H1 (cell line): ENCODE measurements around the gene ALG5. TPM values are rescaled to one million over a fixed set of nuclear protein-coding genes. Genes with fewer than 3 reads are reported as not detected.

ENCODE experiments used
- CTCF ChIA-PET: fragments of 300-600 bp; sonication (Branson Sonifier 250); formaldehyde crosslinking; loops from one replicate; lab custom pipeline; 2021; ENCODE audit not compliant: partially characterized antibody; lab: Charles Lee
- POLR2A ChIA-PET: fragments of 300-600 bp; sonication (Branson Sonifier 250); formaldehyde crosslinking; loops from one replicate; lab custom pipeline; 2021; ENCODE audit warnings: inconsistent platforms; ENCODE audit not compliant: partially characterized antibody; lab: Charles Lee
- DNase-seq, 2 experiments: peaks; one replicate each; pipeline versions ENCODE4 v3.0.0 to v3.0.0-alpha.2; 2010 to 2022; ENCODE audit warnings: low spot score in 2 of 2, low read depth in 1 of 2, mixed read lengths in 1 of 2
- FAIRE-seq: peaks from 2 replicates; lab custom pipeline; 2011; peaks lifted over from hg19 to GRCh38; lab: Jason Lieb, UNC
- H2AFZ ChIP-seq: 2 replicates; pipeline ENCODE4 v1.8.1; 2012; ENCODE audit warnings: low read length, inconsistent platforms
- H2AK5ac ChIP-seq: 2 replicates; pipeline ENCODE4 v1.6.1; 2013; ENCODE audit warnings: low read depth, low read length
- H2BK120ac ChIP-seq: replicated peaks from 2 replicates; pipeline ENCODE3; 2013; ENCODE audit warnings: low read depth, low read length, inconsistent platforms
- H2BK12ac ChIP-seq: 2 replicates; pipeline ENCODE4 v1.6.1; 2013; ENCODE audit warnings: low read depth, low read length
- H2BK15ac ChIP-seq: 2 replicates; pipeline ENCODE4 v1.6.1; 2013; ENCODE audit warnings: low read length
- H2BK20ac ChIP-seq: 2 replicates; pipeline ENCODE4 v1.6.1; 2013; ENCODE audit warnings: low read length
- H2BK5ac ChIP-seq: 2 replicates; pipeline ENCODE4 v1.6.1; 2013; ENCODE audit warnings: low read depth, low read length
- H3K14ac ChIP-seq: 2 replicates; pipeline ENCODE4 v1.6.1; 2013; ENCODE audit warnings: inconsistent platforms; ENCODE audit not compliant: insufficient read length
- H3K18ac ChIP-seq: 2 replicates; pipeline ENCODE4 v1.6.1; 2013; ENCODE audit warnings: low read length; ENCODE audit errors: extremely low read depth
- H3K23ac ChIP-seq: 2 replicates; pipeline ENCODE4 v1.6.1; 2013; ENCODE audit warnings: inconsistent platforms; ENCODE audit not compliant: insufficient read length
- H3K23me2 ChIP-seq: 2 replicates; pipeline ENCODE4 v1.6.1; 2013; ENCODE audit warnings: low read depth, low read length
- H3K27ac ChIP-seq: 2 replicates; pipeline ENCODE4 v1.6.1; 2011; ENCODE audit warnings: low read depth, low read length, inconsistent platforms
- H3K27me3 ChIP-seq, 4 experiments: replicated peaks in 1 of 4; 1 replicate in 1 of 4; 2 replicates in 3 of 4; pipeline versions ENCODE4 v1.6.1 to v1.8.1; 2011 to 2013; ENCODE audit warnings: low read length in 3 of 4, mild to moderate bottlenecking in 3 of 4, inconsistent platforms in 2 of 4, mixed read lengths in 2 of 4, moderate library complexity in 1 of 4; ENCODE audit not compliant: control insufficient read depth in 3 of 4, insufficient read depth in 3 of 4; ENCODE audit errors: extremely low read depth in 1 of 4
- H3K36me3 ChIP-seq, 4 experiments: 2 replicates each; pipeline versions ENCODE4 v1.6.1 to v1.8.1; 2011 to 2013; ENCODE audit warnings: mild to moderate bottlenecking in 4 of 4, low read length in 3 of 4, moderate library complexity in 2 of 4, control low read depth in 1 of 4, inconsistent platforms in 1 of 4; ENCODE audit not compliant: insufficient read depth in 4 of 4, control insufficient read depth in 2 of 4
- H3K4ac ChIP-seq: replicated peaks from 2 replicates; pipeline ENCODE3; 2013; ENCODE audit warnings: low read length, low read depth, mixed read lengths, inconsistent platforms; ENCODE audit not compliant: insufficient read length
- H3K4me1 ChIP-seq, 4 experiments: replicated peaks in 1 of 4; 1 replicate in 1 of 4; 2 replicates in 3 of 4; pipeline versions ENCODE4 v1.6.1 to v1.8.1; 2011 to 2013; ENCODE audit warnings: low read length in 3 of 4, inconsistent platforms in 2 of 4, mixed read lengths in 1 of 4; ENCODE audit not compliant: insufficient read depth in 4 of 4, control insufficient read depth in 3 of 4
- H3K4me2 ChIP-seq, 2 experiments: 2 replicates each; pipeline versions ENCODE4 v1.6.1 to v1.8.1; 2011 to 2013; ENCODE audit warnings: low read depth in 2 of 2, low read length in 2 of 2, control low read depth in 1 of 2, inconsistent platforms in 1 of 2, mild to moderate bottlenecking in 1 of 2; ENCODE audit not compliant: insufficient read depth in 1 of 2
- H3K4me3 ChIP-seq, 4 experiments: fragments of 200-600, 300-600 bp in 1 of 4; sonication (generic), shearing (Covaris generic), sonication (Bioruptor Twin) in 1 of 4; 2 replicates each; pipeline versions ENCODE4 v1.5.1 to v1.8.1; 2011 to 2016; ENCODE audit warnings: low read length in 4 of 4, low read depth in 3 of 4, control low read depth in 2 of 4, inconsistent platforms in 2 of 4, mild to moderate bottlenecking in 2 of 4, mixed read lengths in 1 of 4, moderate library complexity in 1 of 4; ENCODE audit not compliant: insufficient read depth in 2 of 4; ENCODE audit errors: extremely low read depth in 1 of 4
- H3K56ac ChIP-seq: replicated peaks from 2 replicates; pipeline ENCODE3; 2013; ENCODE audit warnings: low read depth, mild to moderate bottlenecking, mixed read lengths, low read length, inconsistent platforms; ENCODE audit not compliant: insufficient read length
- H3K79me1 ChIP-seq: 2 replicates; pipeline ENCODE4 v1.6.1; 2013; ENCODE audit warnings: low read depth, low read length, control low read depth
- H3K79me2 ChIP-seq, 2 experiments: 2 replicates each; pipeline versions ENCODE4 v1.6.1 to v1.8.1; 2012 to 2013; ENCODE audit warnings: low read length in 2 of 2, mild to moderate bottlenecking in 2 of 2, inconsistent platforms in 1 of 2; ENCODE audit not compliant: insufficient read depth in 2 of 2, control insufficient read depth in 1 of 2
- H3K9ac ChIP-seq, 4 experiments: replicated peaks in 1 of 4; 1 replicate in 1 of 4; 2 replicates in 3 of 4; pipeline versions ENCODE4 v1.6.1 to v1.8.1; 2011 to 2013; ENCODE audit warnings: low read depth in 3 of 4, low read length in 3 of 4, control low read depth in 2 of 4, mild to moderate bottlenecking in 2 of 4, moderate library complexity in 2 of 4, inconsistent platforms in 1 of 4; ENCODE audit errors: extremely low read depth in 1 of 4
- H3K9me3 ChIP-seq, 2 experiments: 2 replicates each; pipeline versions ENCODE4 v1.6.1 to v1.8.1; 2012 to 2013; ENCODE audit warnings: mild to moderate bottlenecking in 2 of 2, moderate library complexity in 2 of 2, control low read depth in 1 of 2, inconsistent platforms in 1 of 2, low read depth in 1 of 2, low read length in 1 of 2, mixed read lengths in 1 of 2; ENCODE audit not compliant: insufficient read depth in 2 of 2
- H4K20me1 ChIP-seq, 2 experiments: replicated peaks in 1 of 2; 2 replicates each; pipeline versions ENCODE3 to v1.8.1; 2011 to 2013; ENCODE audit warnings: inconsistent platforms in 2 of 2, low read length in 2 of 2, mild to moderate bottlenecking in 1 of 2; ENCODE audit not compliant: insufficient read depth in 2 of 2, control insufficient read depth in 1 of 2
- H4K5ac ChIP-seq: 2 replicates; pipeline ENCODE4 v1.6.1; 2013; ENCODE audit warnings: low read length, low read depth, mixed read lengths, inconsistent platforms; ENCODE audit not compliant: insufficient read length
- H4K8ac ChIP-seq: 2 replicates; pipeline ENCODE4 v1.8.0; 2013; ENCODE audit warnings: mild to moderate bottlenecking, moderate library complexity, low read length, inconsistent platforms; ENCODE audit not compliant: insufficient read depth; ENCODE audit errors: extremely low read depth
- H4K91ac ChIP-seq: replicated peaks from 2 replicates; pipeline ENCODE3; 2013; ENCODE audit warnings: low read length, mixed read lengths, inconsistent platforms; ENCODE audit not compliant: insufficient read length
- ASH2L ChIP-seq: fragments of 200-600, 300-600 bp; sonication (generic); IDR thresholded peaks from one replicate; pipeline ENCODE4 v1.7.1; 2017; ENCODE audit warnings: low read length
- CHD1 ChIP-seq: IDR thresholded peaks from 2 replicates; pipeline ENCODE4 v1.6.1; 2012; ENCODE audit warnings: low read depth, low read length, improper control_type of control experiment
- CREB1 ChIP-seq: IDR thresholded peaks from 2 replicates; pipeline ENCODE4 v1.6.1; 2012; ENCODE audit warnings: inconsistent platforms
- FOSL1 ChIP-seq: IDR thresholded peaks from 2 replicates; pipeline ENCODE4 v1.6.1; 2011; ENCODE audit warnings: mild to moderate bottlenecking, low read depth, low read length, moderate library complexity; ENCODE audit not compliant: insufficient read depth
- GABPA ChIP-seq: IDR thresholded peaks from 2 replicates; pipeline ENCODE4 v1.6.1; 2011; ENCODE audit warnings: mild to moderate bottlenecking, low read length, moderate library complexity, borderline replicate concordance; ENCODE audit not compliant: insufficient read depth
- HDAC6 ChIP-seq: IDR thresholded peaks from one replicate; pipeline ENCODE4 v1.7.1; 2012; ENCODE audit warnings: low read depth, mild to moderate bottlenecking, inconsistent platforms, low read length, moderate library complexity
- JUND ChIP-seq: IDR thresholded peaks from 2 replicates; pipeline ENCODE4 v1.6.1; 2011; ENCODE audit warnings: mild to moderate bottlenecking, improper control_type of control experiment, low read length
- MAFK ChIP-seq: IDR thresholded peaks from 2 replicates; pipeline ENCODE4 v1.6.1; 2012; ENCODE audit warnings: low read depth, mild to moderate bottlenecking, improper control_type of control experiment, low read length
- NANOG ChIP-seq: IDR thresholded peaks from 2 replicates; pipeline ENCODE4 v1.6.1; 2011; ENCODE audit warnings: low read length, low read depth, mild to moderate bottlenecking, inconsistent platforms; ENCODE audit not compliant: insufficient read depth, poor library complexity, severe bottlenecking
- SIRT6 ChIP-seq: IDR thresholded peaks from one replicate; pipeline ENCODE4 v1.7.1; 2012; ENCODE audit warnings: low read length, inconsistent platforms
- SP2 ChIP-seq: IDR thresholded peaks from 2 replicates; pipeline ENCODE4 v1.6.1; 2012; ENCODE audit warnings: mild to moderate bottlenecking, low read length, inconsistent platforms
- TBP ChIP-seq: IDR thresholded peaks from 2 replicates; pipeline ENCODE4 v1.6.1; 2011; ENCODE audit warnings: low read depth, low read length, improper control_type of control experiment
- ZNF274 ChIP-seq: IDR thresholded peaks from 2 replicates; pipeline ENCODE4 v1.7.0; 2012; ENCODE audit warnings: low read length, borderline replicate concordance; ENCODE audit errors: extremely low read depth
- WGBS, 2 experiments: shearing (Covaris generic) in 1 of 2; methylation state at CpG; one replicate each; pipeline versions ENCODE4 v1.1.6 to v1.1.7; 2013 to 2015; ENCODE audit warnings: low lambda C conversion rate in 2 of 2, mixed read lengths in 2 of 2, inconsistent platforms in 1 of 2, low coverage in 1 of 2, missing lambda C conversion rate in 1 of 2; ENCODE audit not compliant: insufficient replicate concordance in 2 of 2, insufficient coverage in 1 of 2, insufficient read length in 1 of 2; ENCODE audit errors: extremely low coverage in 1 of 2, missing lambda C conversion rate in 1 of 2; 5-methylcytosine and 5-hydroxymethylcytosine counted together
- polyA plus RNA-seq, 7 experiments: library from polyadenylated mRNA; depleted of rRNA in 3 of 7; stranded (reverse) in 5 of 7; unstranded in 2 of 7; fragments of >200 nt in 5 of 7; fragments of 200-250 nt in 2 of 7; gene quantifications; 1 replicate in 5 of 7; 2 replicates in 1 of 7; 4 replicates in 1 of 7; pipeline versions ENCODE4 v1.2.1 to v1.2.3, GENCODE V29; 2011 to 2013; ENCODE audit warnings: missing spikeins in 2 of 7, mixed read lengths in 2 of 7
- total RNA-seq: library from RNA; stranded (reverse); fragmentation: NEBNext Ultra II Directional; extraction: Animal tissue kit (Norgen Biotek cat#: 25700); gene quantifications from 2 replicates; pipeline ENCODE4 v1.2.1, GENCODE V29; 2021
- TF ChIP-seq, protein P1 (sequence below): IDR thresholded peaks from 2 replicates; pipeline ENCODE4 v1.6.1; 2011; ENCODE audit warnings: low read depth, mild to moderate bottlenecking, low read length; ENCODE audit not compliant: insufficient read depth

Gene ALG5
- total and polyA plus RNA-seq, 2 of the 8 experiments (the other 6 are each of a cell fraction or from before 2014, with no cell fraction given), result 15.0 to 24.3 TPM

GRCh38 chr13:37011788-37012187 lies 12.6 kb upstream of the ALG5 start:
- Histone ChIP-seq H3K4me2 (no peak overlapping the region), H3K36me3 (peaks cover 9 to 71% (median 37%) of the 10 kb centered on the region in 4 experiments; a peak in 7 of 8 replicates), H3K27ac (no peak overlapping the region), H2BK12ac (no peak overlapping the region), H3K9ac (no peak overlapping the region), H4K91ac (no peak overlapping the region), H2AFZ (no peak overlapping the region), H3K27me3 (no peaks in the 10 kb centered on the region), H3K79me2 (no peaks in the 10 kb centered on the region), H3K56ac (no peak overlapping the region), H3K4ac (no peak overlapping the region), H3K14ac (no peak overlapping the region), H3K79me1 (no peaks in the 10 kb centered on the region), H3K23ac (no peak overlapping the region), H3K4me3 (no peak overlapping the region), H3K23me2 (no peaks in the 10 kb centered on the region), H2BK120ac (no peak overlapping the region), H3K18ac (no peak overlapping the region), H4K8ac (no peak overlapping the region), H3K9me3 (no peaks in the 10 kb centered on the region), H2BK15ac (no peak overlapping the region), H2BK5ac (no peak overlapping the region), H4K20me1 (no peaks in the 10 kb centered on the region), H4K5ac (no peak overlapping the region), H2BK20ac (no peak overlapping the region), H2AK5ac (no peak overlapping the region), H3K4me1 (peaks cover 0 to 3% (median 0%) of the 10 kb centered on the region in 4 experiments; a peak in 2 of 7 replicates)
- ChIA-PET CTCF (interaction anchor here (0.9 kb wide), 1 partner anchor 39 kb away, joined by 3 read pairs; no protein-coding TSS in a partner anchor), POLR2A (interaction anchor here (2.1 to 7.6 kb wide), 2 partner anchors 12 to 21 kb away, joined by 7 to 59 read pairs; partner anchors contain the start of genes ALG5 and EXOSC8)
- TF ChIP-seq JUND (no peak), TBP (no peak), SP2 (no peak), ZNF274 (no peak), NANOG (no peak), CHD1 (no peak), CREB1 (no peak), GABPA (no peak), SIRT6 (no peak), HDAC6 (no peak), FOSL1 (no peak), ASH2L (no peak), MAFK (no peak)
- TF ChIP-seq, protein P1, sequence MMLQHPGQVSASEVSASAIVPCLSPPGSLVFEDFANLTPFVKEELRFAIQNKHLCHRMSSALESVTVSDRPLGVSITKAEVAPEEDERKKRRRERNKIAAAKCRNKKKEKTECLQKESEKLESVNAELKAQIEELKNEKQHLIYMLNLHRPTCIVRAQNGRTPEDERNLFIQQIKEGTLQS, result no peak
- no peak for FAIRE-seq
- DNase-seq, result no peak
- WGBS, 2 experiments, result 97% methylated on average over 2 of the region's 2 CpGs; no CpG with 5 or more reads in 1 of the 2 experiments
